Keratinocyte (primary cell): ENCODE data around the gene SDE2.

Experiments used
- EZH2 ChIP-seq: IDR thresholded peaks from one replicate; pipeline ENCODE4 v1.6.1; 2012; ENCODE audit warnings: inconsistent platforms, mild to moderate bottlenecking, low read length, moderate library complexity
- TF ChIP-seq, protein P1 (sequence below), 3 experiments: IDR thresholded peaks in 1 of 3; conservative IDR thresholded peaks in 1 of 3; optimal IDR thresholded peaks in 1 of 3; 2 replicates in 2 of 3; 3 replicates in 1 of 3; pipeline versions ENCODE3 to v1.5.1; 2011; ENCODE audit warnings: low read length in 3 of 3, mild to moderate bottlenecking in 3 of 3, moderate library complexity in 2 of 3, control low read depth in 1 of 3, inconsistent platforms in 1 of 3; ENCODE audit not compliant: insufficient read depth in 2 of 3; ENCODE audit errors: extremely low read depth in 1 of 3

DNA sequence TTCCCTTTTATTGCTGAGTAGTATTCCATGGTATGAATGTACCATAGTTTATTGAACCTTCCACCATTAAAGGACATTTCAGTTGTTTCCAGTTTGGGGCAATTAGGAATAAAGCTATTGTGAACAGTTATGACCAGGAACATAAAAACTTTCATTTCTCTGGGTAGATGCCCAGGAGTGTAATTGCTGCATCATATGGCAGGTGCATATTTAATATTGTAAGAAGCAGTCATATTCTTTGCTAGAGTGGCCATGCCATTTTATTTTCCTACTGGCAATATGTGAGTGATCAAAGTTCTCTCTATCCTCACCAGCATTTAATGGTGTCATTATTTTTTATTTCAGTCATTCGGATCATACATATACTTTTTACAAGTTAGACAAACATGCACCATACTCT, 39.5 kb upstream of the SDE2 start:
- TF ChIP-seq, protein P1, sequence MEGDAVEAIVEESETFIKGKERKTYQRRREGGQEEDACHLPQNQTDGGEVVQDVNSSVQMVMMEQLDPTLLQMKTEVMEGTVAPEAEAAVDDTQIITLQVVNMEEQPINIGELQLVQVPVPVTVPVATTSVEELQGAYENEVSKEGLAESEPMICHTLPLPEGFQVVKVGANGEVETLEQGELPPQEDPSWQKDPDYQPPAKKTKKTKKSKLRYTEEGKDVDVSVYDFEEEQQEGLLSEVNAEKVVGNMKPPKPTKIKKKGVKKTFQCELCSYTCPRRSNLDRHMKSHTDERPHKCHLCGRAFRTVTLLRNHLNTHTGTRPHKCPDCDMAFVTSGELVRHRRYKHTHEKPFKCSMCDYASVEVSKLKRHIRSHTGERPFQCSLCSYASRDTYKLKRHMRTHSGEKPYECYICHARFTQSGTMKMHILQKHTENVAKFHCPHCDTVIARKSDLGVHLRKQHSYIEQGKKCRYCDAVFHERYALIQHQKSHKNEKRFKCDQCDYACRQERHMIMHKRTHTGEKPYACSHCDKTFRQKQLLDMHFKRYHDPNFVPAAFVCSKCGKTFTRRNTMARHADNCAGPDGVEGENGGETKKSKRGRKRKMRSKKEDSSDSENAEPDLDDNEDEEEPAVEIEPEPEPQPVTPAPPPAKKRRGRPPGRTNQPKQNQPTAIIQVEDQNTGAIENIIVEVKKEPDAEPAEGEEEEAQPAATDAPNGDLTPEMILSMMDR (optimal IDR thresholded peaks at IDR 0.05 in 1 of 3, IDR thresholded peaks at IDR 0.05 in 1 of 3, conservative IDR thresholded peaks at IDR 0.05 in 1 of 3; ENCODE audit: extremely low read depth in 1 of 3, insufficient read depth in 2 of 3, low read length in 3 of 3) = no peak
- TF ChIP-seq EZH2 = no peak
